ENCODE results near the gene STX3.

The STX3 gene

GRCh38 chr11:59754859-59755700 is at the start of gene STX3:
TSS of gene STX3 (plus strand) at chr11:59755376. CDS start at chr11:59755606, 230 bp downstream.
- peak; percentile 41 for DNase-seq

GRCh38 chr11:59706518-59707285 is 48.5 kb upstream of the STX3 start:
- peak; percentile 83 for DNase-seq

- no peak for DNase-seq
These were observed 47.8 kb upstream of the STX3 start for GRCh38 chr11:59707371-59707770.

DNA sequence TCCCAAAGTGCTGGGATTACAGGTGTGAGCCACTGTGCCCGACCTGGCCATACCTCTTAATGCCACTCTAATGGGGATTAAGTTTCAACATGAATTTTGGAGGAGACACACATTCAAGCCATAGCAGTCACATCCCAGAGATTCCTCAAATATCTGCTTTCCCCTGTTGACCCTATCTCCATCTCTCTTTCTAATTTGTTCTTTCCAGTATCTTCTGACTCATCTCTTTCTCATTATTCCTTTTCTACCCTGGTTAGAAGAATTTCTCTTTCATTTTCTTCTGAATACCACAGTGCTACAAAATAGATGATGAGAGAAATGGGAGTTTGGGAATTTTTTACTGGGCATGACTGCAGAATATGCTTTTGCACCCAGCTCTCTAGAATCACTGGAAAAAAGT is 46.6 kb upstream of the STX3 start:
- DNase-seq = peak; percentile 35

- DNase-seq = no peak
These were observed 44.9 kb upstream of the STX3 start for GRCh38 chr11:59710136-59710847.

DNA sequence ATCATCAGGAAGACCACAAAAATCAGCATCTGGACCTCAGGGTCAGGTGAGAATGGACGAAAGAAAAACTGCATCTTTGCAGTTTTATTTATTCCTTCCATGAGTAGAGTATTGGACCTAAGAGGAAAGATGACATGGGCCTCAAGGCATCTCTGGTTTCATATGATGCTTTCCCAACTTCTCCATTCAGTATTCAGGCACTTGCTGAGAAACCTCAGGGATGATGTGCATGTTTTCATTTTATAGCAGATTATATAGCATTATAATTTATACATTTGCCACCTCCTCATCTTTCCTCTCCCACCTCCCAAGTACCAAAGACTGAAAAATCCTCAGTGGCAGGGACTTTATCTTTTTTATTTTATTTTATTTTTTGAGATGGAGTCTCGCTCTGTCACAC is 41.4 kb upstream of the STX3 start, which contains the start of gene OR10V1:
Gene OR10V1 (minus strand): TSS at position 101 of the 400 bp plus-strand sequence. CDS start 0 bp downstream, at position 101.
- DNase-seq = no peak

DNA sequence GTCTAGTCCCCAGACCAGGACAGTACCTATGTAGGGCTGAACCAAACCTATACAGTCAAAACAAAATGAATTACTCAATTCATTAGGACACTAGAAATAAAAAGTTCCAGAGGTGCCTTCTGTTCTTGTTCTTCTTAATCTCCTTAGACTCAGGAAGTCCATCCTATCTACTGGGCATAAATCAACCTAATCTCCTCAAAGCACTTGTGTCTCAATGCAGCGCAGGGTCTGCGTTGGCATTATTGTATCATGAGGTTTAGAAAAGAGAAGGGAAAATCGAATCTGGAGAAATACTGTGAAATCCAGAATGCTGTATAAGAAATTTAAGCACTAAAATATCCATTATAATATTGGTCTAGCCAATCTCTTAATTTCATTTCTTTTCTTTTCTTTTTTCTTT is 39.1 kb upstream of the STX3 start:
- no peak for DNase-seq

DNA sequence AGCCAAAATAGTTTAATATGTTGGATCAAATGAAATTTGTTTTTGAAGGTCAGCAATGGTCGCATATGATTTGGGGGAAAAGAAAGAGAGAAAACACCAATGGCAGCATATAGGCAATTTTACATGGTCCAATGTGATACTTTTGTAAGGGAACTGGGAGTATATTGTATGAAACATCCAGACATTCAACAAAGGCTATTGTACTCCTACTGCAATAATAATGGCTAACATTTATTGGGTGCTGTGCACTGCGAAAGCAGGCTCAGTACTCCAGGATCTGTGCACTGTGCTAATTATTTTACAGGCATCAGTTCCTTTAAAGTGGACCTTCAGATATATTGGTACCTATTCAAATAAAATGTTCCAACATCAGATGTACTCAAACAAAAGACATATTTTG is 35.6 kb upstream of the STX3 start:
- DNase-seq = no peak

DNA sequence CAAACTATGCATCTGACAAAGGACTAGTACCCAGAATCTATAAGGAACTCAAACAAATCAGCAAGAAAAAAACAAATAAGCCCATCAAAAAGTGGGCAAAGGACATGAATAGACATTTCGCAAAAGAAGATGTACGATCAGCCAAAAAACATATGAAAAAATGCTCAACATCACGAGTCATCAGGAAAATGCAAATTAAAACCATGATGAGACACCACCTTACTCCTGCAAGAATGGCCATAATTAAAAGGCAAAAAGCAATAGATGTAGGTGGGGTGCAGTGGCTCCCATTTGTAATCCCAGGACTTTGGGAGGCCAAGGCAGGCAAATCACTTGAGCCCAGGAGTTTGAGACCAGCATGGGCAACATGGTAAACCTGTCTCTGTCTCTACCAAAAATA is 31.1 kb upstream of the STX3 start:
- DNase-seq = no peak

DNA sequence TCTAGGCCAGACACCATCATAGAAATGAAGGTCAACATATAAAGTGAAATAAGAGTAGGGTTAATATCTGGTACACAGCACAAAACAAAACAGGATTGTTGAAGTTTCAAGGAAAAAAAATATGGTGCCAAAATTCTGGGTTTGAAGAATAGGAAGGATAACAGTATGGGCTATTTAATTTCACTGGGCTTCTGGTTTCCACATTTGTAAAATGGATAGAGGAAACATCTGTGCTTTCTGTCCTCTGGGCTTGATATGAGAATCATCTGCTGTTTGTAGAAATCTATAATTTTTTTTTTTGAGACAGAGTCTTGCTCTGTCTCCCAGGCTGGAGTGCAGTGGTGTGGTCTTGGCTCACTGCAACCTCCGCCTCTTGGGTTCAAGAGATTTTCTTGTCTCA is 27.8 kb upstream of the STX3 start:
- DNase-seq = no peak

- no peak for DNase-seq
These were observed 27.0 kb upstream of the STX3 start for GRCh38 chr11:59728154-59728553.

GRCh38 chr11:59728913-59729312 is 26.3 kb upstream of the STX3 start:
- no peak for DNase-seq

DNA sequence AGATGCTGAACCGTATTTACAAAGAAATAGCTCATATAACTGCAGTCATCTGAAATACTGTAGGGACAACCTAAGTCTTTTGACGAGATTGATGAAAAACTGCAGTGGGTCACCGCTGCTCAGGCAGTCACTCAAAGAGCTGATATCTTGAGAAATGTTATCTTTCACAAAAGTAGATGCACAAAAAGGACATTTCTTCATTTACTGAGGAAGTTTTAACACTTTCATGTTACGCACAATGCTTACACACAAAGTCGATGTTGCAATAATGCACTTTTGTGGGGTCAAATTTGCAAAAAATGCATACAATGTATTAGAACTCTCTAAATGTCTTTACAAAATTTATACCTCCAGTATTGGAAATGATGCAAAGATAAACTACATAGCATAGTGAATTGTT is 25.3 kb upstream of the STX3 start:
- no peak for DNase-seq

DNA sequence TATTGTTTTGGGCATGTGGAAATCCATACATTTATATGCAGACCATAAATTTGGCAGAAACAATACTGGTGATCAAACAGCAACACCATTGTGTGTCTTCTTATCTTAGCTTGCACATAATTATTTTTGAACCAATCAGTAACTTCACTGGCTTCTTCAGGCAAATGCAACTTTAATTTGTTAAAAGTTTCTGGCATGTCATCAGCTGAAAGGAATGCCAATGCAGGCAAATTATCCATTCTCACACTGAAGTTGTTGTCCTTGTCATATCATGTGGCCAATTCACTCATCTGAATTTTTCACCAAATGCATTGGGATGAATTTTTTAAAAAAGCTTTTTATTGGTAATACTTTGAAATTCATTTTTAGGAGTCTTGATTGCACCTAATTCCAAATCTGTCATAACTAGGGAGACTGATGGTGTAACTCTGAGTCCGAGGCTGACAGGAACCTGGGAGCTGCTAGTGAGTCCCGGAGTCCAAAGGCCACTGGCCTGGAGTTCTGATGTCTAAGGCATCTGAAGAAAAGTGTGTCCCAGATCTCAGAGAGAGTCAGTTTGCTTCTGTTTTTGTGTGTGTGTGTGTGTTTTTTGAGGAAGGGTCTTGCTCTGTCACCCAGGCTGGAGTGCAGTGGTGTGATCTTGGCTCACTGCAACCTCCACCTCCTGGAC is 24.1 kb upstream of the STX3 start:
- no peak for DNase-seq

DNA sequence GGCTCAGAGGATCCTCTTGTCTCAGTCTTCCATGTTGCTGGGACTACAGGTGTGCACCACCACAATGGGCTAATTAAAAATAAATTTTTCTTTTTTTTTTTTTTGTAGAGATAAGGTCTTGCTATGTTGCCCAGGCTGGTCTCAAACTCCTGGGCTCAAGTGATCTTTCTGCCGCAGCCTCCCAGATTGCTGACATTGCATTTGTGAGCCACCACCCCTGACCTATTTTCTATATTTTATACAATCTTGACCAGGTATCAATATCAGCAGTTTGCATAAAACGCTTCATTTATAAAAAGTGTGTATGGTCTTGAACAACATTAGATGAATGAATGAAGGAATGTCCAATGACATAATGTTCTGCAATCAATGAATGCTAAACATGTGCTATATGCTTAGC is 9.1 kb upstream of the STX3 start:
- DNase-seq = no peak

DNA sequence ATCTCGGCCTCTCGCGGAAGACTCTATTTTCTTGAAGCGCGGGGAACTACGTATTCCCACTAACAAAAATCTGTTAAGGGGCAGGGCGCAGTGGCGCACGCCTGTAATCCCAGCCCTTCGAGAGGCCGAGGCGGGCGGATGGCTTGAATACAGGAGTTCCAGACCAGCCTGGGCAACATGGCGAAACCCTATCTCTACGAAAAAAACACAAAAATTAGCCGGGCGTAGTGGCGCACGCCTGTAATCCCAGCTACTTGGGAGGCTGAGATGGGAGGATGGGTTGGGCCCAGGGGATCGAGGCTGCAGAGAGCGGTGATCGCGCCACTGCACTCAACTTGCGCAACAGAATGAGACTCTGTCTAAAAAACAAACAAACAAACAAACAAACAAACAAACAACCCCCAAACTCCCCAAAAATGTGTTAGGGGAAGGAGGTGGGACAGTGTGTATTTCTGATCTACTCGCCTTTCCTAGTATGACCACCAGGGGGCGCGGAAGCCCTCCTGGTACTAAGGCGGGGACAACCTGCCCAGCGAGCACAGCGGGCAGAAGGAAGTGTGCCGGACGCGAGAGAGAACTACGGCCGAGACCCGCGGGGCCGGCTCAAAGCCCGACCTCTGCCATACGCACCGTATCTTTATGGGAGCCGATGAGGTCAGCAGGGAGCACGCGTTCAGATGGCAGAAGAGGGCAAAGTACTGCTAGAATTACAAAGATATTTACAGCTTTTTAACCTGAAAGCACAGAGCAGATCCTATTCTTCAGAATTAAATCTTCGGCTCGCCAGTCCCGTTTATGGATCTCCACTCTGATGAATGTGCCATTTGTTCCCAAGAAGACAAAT is 1.3 kb upstream of the STX3 start:
- peak; percentile 69 for DNase-seq

- DNase-seq = no peak
These were observed 700 bp upstream of the STX3 start for GRCh38 chr11:59754494-59754858.

DNA sequence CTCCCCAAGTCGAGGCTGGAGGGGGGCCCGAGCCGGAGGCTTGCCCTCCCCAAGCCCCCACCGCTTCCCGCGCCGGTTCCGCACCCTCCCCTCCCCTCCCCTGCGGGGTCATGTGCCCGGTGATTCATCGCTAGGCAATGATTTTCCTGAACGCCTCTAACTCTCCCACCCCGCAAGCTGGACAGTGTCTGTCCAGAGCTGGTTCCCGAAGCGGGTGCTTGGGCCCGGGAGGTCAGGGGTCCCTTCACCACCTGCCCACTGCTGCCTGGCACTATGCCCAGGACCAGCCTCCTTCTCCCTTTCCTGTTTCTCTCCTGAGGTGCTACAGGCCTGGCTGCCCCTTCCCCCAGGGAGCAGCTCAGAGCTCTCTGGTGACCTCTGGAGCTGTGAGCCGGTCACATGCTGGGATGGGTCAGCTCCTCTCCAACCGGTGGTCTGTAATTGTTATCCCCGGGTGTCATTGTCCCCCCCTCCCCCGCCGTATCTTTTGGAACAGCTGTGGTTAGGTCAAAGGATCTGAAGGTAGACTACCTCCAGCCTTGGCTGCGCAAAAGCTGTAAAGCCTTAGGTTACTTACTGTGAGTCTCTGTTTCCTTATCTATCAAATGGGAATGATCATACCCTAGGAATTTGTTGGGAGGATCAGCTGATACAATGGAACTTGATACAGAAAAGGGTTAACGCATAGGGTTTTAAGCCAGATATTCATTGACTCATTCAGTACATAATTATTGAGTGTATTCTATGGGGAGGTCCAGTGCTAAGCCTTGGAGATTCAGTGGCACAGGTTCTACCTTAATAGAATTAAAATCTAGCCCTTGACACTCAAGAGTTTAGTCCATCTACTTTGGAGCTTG is 753 bp downstream of the STX3 start:
- peak; percentile 52 for DNase-seq

DNA sequence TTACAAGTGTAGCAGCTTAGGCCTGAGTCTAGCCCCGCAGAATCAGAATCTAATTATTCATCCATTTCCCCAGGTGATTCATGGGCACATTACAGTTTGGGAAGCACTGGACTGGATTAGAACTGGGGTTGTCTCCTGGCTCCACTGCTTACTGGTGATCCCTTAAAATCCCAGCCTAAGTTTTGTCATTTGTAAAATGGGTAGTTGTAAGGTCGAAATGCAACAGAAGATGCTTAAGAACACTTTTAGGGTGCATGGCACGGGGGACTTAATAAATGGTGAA is 1.3 kb downstream of the STX3 start:
- no peak for DNase-seq

DNA sequence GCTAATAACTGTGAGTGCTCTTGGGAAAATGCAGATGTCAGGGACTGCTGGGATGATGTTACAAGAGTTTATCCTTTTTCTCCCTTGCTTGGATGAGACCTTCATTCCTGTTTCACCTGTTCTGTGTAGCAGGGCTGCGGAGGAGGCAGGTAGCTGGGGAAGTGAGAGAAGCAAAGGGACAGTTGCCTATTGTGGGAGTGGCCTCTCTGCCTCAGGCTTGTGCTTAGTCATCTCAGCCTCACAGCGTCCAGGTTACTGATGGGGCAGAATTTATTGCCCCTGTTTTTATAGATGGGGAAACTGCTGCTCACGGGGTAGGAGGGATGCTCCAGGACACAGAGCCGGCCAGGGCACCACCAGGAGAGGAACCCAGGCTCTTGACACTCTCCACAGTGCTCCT is 1.7 kb downstream of the STX3 start:
- DNase-seq = no peak

- no peak for DNase-seq
These were observed 3.3 kb downstream of the STX3 start for GRCh38 chr11:59758401-59759037.
